ENCODE results near the gene MRPL58.

- no peak for TF ChIP-seq EZH2 (IDR thresholded peaks at IDR 0.05; ENCODE audit: low read length)
- TF ChIP-seq CTCF (optimal IDR thresholded peaks at IDR 0.05 in 1 of 3, IDR thresholded peaks at IDR 0.05 in 1 of 3, conservative IDR thresholded peaks at IDR 0.05 in 1 of 3; ENCODE audit: extremely low read depth in 1 of 3, insufficient read depth in 2 of 3, low read length in 3 of 3), result no peak
These were observed 656 bp downstream of the MRPL58 start for GRCh38 chr17:75013092-75013559.

All from keratinocyte (primary cell).